Stimulated activated CD8-positive, alpha-beta memory T cell treated with anti-CD3 and anti-CD28 coated beads, Interleukin-4, amount 100 ng/mL, for 24 hours (primary cell): ENCODE data around the gene MCF2L.

ENCODE experiments used
- DNase-seq: peaks from one replicate; pipeline ENCODE4 v3.0.0-alpha.2; 2020; ENCODE audit warnings: low read depth

MCF2L gene

DNA sequence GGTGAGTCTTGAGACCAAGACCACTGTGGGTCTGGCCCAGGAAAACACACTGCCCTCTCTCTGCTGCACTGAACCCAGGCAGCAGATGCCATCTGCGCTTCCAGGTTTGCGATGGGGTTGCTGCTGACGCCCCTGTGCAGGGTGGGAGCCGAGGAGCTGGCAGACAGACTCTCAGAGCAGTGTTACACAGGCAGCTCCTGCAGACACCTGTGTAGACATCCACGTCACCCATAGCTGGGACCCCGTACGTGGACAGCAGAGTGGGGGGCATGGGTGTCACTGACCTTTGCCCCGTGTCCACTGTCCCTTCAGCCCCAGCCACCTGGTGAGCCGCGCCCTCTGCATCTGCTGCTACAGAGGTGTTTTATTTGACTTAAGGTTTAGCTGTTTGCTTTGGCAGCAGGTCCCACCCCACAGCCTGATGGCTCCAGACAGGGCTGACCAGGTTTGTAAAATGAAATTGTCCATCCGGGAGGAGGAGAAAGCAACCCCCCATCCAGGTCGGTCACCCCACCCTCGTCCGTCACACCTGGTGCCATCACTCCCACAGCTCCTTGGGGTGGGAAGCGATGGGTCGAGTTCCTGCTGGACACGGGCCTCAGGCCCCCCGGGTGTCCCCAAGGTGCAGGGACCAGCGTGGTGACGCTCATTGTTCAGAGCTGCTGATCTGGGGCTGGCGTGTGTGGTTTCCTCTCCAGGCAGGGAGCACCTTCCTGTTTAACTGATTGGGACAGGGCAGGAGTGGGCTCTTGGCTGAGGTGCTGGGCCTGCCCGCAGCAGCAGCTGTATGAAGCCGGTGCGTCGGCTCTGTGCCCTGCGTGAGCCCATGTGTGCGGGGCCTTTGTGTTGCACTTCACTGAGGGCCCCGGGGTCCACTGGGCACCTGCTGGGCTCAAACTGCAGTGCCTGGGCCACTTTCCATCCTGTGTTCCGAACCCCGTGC, 28.4 kb downstream of the MCF2L start:
- DNase-seq = no peak

GRCh38 chr13:112998521-112999280, 29.7 kb downstream of the MCF2L start:
- no peak for DNase-seq

- no peak for DNase-seq
Measured at GRCh38 chr13:112999414-113000177, 30.6 kb downstream of the MCF2L start.

GRCh38 chr13:113000575-113000974, 31.6 kb downstream of the MCF2L start:
- no peak for DNase-seq

DNA sequence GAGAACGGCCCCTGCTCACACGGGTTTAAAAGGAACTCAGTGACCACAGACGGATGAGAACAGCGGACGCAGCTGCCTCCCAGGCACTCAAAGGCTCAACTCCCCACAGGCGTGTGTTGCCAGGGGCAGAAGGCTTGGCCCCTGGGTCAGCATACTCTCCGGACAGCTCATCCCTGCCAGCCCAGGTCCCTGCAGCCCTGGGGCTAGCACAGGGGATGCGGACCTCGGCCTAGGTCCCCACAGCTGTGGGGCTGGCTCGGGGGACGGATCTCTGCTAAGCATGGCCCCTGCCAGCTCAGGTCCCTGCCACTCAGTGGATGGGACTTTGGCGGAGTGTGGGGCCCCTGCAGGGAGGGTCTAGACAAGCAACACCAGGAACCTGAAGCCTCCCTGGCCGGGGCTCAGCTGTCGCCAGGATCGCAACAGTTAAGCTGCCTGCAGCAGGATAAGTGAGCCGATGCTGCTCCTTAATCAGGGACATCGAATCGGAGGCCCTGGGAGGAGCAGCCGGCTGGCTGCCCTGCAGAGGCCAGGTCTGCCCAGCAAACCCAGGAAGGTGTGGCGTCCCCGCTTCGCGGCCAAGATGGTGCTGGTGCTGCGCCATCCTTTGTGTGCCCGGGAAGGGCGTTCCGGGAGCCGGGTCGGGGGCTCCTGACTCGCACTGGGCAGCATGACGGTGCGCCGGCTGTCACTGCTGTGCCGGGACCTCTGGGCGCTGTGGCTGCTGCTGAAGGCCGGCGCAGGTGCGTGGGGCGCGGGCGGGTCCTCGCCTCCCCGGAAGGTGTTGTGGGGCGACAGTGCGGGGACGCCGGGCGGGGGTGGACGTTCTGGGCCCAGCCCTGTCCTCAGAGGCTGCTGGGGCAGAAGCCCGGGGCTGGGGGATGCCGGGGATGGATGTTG, 32.5 kb downstream of the MCF2L start:
- DNase-seq = no peak

DNA sequence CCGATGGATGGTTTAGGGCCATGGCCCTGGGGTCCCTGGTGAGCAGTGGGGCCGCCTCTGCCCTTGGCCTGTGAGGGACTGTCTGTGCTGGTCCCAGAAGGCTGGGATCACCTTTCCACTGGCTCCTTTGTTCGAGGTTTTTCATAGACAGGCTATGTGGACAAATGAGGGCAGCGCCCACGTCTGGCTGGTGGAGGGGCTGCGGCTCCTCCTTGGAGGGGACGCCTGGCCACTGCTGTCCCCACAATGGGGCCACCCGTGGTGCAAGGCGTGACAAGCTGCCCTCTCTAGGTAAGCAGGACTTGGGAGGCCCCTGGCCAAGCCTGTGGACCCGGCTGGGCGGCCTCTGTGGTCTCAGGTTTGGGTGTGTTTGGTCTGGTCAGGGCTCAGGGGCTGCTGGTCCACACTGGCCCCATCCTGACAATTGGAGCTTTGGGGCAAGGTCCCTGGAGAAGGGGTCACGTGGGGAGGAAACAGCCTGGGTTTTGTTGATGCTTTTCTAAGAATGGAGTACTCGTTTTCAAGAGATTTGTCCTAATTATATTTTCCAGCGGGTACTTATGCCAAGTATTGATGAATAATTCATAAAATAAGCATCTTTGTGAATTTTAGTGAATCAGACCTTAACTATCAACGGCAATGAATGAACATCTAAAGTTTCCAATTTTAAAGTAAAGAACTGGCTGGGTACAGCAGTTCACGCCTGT, 33.3 kb downstream of the MCF2L start:
- DNase-seq = no peak

DNA sequence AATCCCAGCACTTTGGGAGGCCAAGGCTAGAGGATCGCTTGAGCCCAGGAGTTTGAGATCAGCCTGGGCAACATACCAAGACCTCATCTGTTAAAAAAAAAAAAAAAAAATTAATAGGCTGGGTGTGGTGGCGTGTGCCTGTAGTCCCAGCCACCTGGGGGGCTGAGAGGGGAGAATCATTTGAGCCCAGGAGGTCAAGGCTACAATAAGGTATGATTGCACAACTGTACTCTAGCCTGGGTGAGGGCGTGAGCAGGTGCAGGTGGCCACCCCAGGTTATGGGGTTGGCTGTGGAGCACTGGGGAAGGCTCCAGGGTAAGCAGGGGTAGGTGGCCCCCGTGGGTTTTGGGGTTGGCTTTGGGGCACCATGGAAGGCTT, 33.9 kb downstream of the MCF2L start:
- no peak for DNase-seq

DNA sequence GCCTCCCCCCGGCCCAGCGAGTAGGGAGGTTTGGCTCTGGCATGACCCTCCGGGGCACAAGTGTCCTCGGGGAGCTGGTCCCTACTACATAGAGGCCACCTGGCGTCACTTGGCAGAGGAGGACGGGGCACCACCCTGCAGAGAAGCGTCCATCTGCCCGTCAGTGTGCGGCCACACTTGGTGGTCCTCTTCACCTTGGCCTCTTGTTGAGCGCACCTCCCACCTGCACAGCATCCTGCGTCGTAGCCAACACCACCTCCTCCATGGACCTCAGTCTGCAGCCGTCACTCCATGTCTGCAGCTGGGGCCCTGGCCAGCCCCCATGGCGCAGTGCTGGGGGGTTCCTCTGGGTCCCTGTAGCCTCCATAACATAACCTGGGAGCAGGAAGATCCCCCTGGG, 35.1 kb downstream of the MCF2L start:
- no peak for DNase-seq

DNA sequence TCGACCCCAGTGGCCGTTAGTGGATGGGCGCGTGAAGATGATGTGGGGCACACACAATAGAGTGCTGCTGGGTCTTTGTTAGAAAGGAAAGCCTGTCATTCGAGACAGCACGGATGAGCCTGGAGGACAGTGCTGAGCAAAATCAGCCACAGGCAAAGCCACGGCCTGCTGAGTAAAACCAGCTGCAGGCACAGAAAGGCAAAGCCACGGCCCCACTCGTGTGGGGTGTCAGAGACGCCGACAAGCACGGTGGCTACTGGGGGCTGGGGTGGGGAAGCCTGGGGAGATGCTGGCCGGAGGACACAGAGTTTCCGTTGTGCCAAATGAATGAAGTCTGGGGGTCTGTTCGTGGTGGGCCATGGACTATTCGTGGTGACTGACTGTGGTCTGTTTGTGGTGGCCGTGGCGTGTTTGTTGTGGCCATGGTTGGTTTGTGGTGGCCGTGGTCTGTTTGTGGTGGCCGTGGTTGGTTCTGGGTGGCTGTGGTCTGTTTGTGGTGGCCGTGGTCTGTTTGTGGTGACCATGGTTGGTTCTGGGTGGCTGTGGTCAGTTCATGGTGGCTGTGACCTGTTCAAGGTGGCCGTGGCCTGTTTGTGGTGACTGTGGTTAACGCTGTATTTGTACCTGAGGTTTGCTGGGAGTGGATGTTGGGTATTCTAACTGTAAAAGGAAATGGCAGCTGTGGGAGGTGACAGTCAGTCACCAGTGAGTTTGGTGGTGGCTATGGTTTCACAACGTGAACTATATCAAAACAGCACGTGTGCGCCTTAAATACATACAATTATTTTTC, 36.3 kb downstream of the MCF2L start:
- no peak for DNase-seq

- DNase-seq = no peak
Measured at GRCh38 chr13:113005997-113006396, 37.0 kb downstream of the MCF2L start.

- DNase-seq = no peak
Measured at GRCh38 chr13:113006660-113007059, 37.6 kb downstream of the MCF2L start.

GRCh38 chr13:113008851-113009250, 39.8 kb downstream of the MCF2L start:
- no peak for DNase-seq

GRCh38 chr13:113009743-113010509, 40.9 kb downstream of the MCF2L start:
- DNase-seq = no peak

DNA sequence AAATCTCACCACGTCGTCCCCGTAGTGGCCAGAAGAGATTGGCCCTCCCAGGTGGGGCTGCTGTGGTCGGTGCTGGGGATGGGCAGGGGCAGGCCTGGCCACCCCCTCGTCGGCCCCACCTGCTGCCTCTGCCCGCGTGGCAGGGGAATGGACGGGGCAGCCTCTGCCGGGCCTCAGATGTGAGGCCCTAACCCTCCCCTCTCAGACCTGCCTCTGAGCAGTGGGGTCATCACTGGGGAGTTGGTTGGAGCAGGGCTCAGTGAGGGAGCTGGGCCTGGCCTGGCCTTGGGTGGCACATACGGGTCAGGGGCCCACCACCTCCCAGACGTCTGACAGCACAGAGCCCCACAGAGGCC, 41.5 kb downstream of the MCF2L start:
- no peak for DNase-seq

DNA sequence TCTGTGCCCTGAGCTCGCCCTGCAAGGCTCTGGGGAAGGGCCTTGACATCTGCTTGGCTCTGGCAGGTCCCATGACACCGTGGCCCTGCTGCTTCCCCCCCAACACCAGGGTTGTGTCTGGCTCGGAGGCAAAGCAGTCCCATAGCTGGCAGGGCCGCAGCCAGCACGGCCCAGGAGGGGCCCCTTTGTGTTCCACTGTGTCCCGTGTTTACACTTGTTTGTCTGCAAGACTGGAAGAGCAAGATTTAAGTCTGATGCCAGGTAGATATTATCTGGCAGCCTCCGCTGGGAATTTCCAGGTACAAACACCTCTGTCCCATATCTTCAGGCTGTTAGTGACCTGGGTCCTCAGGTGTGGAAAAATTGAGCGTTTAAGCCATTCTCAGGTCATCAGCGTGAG, 44.3 kb downstream of the MCF2L start:
- DNase-seq = no peak

GRCh38 chr13:113013878-113014751, 45.1 kb downstream of the MCF2L start:
- DNase-seq = no peak

- DNase-seq = no peak
Measured at GRCh38 chr13:113014752-113015745, 46.0 kb downstream of the MCF2L start.
